ENCODE measurements around the gene COX19. TPM values are rescaled to one million over a fixed set of nuclear protein-coding genes. Genes with fewer than 3 reads are reported as not detected.
"Not testable (repeated sequence)": the region's sequence is repeated elsewhere in the genome, so short reads cannot be mapped to it uniquely, and the experiment has no call there.

Gene COX19
- total RNA-seq, 1 experiment from 2014 or later: 11.5 TPM

- DNase-seq (ENCODE audit: low read depth): no peak
Observed at GRCh38 chr7:961546-962400, 13.6 kb downstream of the COX19 start.

DNA sequence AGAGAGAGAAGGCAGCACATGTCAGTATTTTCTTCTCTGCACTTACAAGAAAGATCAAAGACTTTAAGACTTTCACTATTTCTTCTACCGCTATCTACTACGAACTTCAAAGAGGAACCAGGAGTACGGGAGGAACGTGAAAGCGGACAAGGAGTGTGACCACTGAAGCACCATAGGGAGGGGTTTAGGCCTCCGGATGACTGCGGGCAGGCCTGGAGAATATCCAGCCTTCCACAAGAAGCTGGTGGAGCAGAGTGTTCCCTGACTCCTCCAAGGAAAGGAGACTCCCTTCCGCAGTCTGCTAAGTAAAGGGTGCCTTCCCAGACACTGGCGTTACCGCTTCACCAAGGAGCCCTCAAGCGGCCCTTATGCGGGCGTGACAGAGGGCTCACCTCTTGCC lies 14.4 kb downstream of the COX19 start:
- not testable (repeated sequence) for DNase-seq (ENCODE audit: low read depth)

DNA sequence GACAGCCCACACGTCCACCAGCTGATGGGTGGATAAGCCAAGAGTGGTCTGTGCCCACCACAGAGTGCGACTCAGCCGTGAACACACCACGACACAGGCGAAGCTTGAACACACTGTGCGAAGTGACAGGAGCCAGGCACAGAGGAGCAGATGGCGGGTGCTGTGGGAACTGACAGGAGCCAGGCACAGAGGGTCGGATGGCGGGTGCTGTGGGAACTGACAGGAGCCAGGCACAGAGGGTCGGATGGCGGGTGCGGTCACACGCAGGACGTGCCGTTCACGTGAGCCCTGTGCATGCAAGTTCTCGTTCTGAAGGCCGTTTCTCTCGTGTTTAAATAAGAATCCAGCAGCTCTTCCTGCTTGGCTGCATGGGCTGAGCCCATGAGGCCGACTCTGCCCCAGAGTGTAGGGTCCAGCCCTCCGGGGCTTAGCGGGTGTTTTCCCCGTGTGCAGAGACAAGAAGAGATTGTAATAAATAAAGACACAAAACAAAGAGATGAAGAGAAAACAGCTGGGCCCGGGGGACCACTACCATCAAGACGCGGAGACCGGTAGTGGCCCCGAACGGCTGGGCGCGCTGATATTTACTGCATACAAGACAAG lies 15.0 kb downstream of the COX19 start:
- DNase-seq (ENCODE audit: low read depth): no peak

GRCh38 chr7:959740-960139 lies 15.6 kb downstream of the COX19 start:
- not testable (repeated sequence) for DNase-seq (ENCODE audit: low read depth)

DNA sequence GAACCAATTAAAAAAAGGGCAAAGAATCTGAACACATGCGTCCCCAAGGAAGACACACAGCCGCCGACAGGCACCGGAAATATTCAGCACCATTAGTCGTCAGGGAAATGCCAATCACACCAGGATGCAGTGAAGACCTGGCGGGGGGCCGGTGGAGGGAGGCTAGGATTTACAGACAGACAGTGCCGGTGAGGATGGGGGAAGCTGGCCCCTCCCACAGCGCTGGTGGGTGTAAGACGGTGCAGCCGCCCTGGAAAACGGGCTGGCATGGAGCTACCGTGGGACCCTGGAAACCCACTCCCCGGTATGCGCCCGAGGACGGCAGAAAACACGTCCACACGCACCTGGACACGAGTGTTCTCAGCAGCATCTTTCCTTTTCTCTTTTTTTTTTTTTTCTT lies 16.1 kb downstream of the COX19 start:
- no peak for DNase-seq (ENCODE audit: low read depth)

DNA sequence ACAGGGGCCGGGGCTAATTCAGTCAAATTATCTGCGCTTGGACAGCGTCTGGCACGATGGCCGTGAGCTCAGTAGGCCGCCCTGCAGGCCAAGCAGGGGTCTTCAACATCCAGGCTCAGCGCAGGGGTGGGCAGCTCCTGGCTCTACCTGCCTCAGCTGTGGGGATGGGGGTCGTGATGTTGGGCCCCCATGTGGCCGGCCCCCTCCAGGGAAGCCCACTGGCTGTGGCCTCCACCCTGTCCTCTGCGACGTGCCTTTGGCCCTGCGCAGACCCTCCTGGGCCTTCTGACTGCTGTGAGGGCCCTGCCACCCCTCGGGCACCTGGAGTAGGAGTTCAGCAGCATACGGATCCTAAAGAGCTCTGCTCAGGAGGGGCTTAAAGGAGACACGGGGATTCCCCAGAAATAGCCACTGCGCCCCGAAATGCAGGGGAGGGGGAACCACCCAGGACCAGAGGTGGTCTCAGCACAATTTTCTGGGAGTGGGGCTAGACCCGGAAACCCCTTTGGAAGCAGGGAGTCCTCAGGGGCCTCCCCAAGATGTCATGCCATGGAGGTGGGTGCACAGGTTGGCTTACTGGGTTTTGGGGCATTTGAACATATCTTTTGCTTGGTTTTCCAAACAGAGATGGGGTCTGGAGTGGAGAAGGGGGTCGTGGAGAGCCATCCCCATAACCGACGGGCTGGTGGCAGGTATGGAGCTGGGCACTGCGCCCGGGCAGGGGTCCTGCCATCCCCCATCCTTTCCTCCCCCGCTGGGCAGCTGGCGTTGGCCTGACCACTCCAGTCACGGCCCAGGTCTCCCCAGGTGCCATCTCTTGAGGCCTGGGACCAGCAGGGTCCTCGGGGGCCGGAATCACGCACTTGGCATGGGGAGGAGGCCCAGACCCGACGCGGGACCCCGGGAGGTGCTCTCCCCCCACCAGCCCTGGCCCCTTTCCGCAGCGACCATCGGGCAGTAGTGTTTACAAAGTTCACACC lies 16.8 kb downstream of the COX19 start:
- DNase-seq (ENCODE audit: low read depth): no peak

GRCh38 chr7:957418-958220 lies 17.7 kb downstream of the COX19 start:
- no peak for DNase-seq (ENCODE audit: low read depth)

DNA sequence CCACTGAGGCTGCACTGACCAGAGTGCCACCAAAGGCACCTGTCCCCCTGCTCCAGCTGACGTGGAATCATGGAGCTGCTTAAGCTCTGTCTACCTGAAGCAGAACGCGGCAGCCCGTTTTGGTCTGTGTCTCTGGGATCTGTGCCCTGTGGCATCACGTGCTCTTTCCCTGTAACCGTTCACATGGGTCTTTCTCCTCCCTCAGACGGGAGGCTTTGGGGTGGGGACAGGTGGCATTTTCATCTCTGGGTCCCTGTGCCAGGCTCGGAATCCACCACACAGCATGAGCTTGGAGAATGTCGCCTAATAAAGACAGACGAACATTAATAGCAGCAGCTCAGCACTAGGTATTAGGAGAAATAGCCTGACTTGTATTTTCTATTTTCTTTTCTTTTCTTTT lies 19.3 kb downstream of the COX19 start:
- no peak for DNase-seq (ENCODE audit: low read depth)

- DNase-seq (ENCODE audit: low read depth): peak; percentile 66
Observed at GRCh38 chr7:954330-955238, 20.8 kb downstream of the COX19 start, which contains the start of gene ADAP1. Gene ADAP1, minus strand, starts transcription at chr7:954680. Its CDS starts 203 bp downstream, at chr7:954477.

GRCh38 chr7:953547-954327 lies 21.6 kb downstream of the COX19 start:
- DNase-seq (ENCODE audit: low read depth): no peak

DNA sequence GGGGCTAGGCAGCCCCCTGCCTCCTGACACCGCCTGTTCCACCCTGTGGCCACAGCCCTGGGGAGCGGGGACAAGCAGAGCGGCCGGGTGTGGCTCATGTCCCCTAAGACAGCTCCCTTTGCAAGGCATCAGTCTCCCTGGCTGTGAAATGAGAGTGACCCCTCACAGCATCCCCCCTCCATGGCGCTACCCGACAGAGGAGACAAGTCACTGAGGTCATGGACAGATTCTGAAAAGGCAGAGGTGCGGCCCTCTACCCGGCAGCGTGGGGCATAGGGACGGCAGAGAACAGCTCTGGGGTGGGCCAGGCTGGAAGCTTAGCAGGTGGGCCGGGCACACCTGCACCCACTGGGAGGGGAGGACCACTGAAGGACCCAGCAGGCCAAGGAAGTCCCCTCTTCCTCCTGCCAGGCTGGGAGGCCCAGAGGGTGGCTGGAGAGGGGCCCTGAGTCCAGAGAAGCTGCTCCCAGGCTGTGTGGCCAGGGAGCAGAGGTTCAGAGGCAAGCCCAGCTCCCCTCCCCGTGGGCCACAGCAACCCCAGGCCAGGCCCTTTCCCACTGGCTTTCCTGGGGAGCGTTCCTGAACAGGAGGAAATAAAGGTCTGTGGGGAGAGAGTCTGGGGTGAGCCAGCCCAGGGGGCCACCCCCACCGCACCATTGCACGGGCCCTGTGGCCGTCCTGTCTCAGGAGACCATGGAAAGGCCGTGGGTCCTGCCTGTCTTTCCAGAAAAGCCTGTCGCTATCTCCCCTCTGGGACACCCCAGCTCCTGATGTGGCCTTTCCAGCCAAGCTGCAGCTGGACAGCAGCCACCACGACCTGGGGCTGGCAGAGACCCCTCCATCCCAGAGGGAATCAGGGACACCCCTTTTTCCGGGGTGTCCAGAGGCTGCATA lies 22.6 kb downstream of the COX19 start:
- no peak for DNase-seq (ENCODE audit: low read depth)

DNA sequence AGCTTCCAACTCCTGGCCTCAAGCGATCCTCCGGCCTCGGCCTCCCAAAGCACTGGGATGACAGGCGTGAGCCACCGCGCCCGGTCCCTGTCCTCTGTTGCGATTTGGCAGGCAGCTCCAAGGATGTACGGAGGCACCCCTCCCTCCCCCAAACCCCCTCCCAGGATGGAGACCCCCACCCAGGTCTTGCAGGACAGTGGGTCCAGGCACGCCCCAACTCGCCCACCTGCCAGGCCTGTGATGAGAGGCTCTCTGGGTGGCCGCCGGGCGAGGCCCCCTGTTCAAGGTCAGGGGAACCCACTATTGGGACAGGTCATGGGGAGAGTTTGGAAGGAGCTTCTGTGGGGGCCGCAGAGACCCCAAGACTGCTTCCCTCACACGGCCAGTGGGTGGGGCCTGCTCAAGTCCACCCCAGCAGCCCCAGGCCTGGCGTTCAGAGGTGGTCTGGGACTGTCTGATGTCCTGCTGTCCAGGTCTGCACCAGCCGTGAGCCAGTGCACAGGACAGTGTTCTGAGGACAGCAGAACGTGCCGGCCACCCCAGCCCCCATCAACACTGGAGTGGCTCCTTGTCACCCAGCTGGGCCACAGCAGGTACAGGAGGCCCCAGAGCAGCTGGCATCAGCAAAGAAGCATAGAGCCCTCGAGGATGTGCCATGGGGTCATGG lies 23.3 kb downstream of the COX19 start:
- DNase-seq (ENCODE audit: low read depth): no peak

DNA sequence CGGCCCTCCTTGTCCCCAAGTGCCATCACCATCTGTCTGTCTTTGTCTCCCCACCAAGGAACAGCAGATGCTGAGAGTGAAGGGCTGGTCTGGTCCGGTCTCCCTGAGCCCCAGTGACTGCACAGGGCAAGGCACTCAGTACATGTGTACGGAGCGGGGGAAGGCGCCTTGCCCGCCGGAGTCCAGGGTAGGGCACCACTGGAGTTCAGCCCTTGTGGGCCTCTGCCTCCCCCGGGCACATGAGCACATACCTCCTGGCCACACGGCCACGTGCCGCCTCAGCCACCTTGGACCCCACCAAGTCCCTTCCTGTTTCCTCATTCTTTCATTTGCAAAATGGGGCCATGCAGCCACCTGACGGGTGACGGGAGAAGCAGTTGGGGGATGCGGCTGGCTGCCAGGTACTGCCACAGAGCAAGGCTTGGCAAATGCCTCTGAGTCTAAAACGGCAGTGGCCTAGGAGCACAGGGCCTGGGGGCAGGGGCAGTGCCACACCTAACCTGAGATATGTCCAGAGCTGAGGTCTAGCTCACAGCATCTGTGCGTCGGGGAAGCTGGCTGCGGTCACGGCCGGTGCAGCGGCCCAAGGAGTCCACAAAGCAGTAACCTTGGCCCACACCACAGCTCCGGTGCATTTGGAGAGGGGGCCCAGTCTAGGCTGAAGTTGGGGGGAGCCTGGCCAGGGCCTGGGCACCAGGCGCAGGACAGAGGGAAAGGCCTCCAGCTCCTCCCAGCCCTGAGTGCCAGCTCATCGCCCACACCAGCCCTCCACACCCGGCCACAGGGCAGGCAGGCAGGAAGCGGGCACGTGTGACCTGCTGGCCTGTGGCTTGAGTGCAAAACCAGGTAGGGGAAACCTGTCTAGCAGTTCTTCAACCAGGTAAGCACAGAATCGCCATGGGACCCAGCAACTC lies 26.1 kb downstream of the COX19 start:
- DNase-seq (ENCODE audit: low read depth): no peak

DNA sequence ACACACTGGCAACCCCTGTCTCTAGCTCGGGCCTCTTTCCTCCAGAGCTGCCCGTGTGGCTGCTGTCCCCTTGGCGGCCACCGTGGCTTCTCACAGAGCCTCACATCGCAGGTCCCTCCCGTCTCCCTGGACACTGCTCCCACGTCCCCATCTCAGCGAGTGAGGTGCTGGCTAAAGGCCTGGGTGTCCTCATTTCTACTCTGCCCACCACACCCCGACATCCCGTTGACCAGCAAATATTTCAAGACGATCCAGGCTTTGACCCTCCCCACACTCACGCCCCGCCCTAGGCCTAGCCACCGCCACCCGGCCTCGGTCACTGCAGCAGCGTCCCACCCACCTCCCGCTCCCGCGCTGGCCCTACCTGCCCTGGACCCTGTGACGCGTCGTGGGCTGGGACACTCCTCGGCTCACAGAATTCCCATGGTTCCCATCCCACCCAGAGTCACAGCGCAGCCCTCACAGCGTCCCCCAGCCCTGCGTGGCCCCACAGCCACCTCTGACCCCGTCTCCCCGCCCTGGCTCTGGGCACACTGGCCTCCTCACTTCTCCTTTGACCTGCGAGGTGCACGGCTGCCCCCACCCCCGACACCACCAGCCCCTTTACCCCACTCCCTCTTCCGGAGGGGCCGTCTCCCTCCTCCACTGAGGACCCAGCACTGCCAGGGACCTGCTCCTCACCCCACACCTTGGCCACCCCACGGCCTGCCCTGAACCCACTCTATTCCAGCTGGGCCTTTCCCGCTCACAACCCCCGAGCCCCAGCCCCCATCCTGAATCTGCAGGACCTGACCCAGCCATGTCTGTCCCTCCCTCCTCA lies 27.7 kb downstream of the COX19 start:
- no peak for DNase-seq (ENCODE audit: low read depth)

DNA sequence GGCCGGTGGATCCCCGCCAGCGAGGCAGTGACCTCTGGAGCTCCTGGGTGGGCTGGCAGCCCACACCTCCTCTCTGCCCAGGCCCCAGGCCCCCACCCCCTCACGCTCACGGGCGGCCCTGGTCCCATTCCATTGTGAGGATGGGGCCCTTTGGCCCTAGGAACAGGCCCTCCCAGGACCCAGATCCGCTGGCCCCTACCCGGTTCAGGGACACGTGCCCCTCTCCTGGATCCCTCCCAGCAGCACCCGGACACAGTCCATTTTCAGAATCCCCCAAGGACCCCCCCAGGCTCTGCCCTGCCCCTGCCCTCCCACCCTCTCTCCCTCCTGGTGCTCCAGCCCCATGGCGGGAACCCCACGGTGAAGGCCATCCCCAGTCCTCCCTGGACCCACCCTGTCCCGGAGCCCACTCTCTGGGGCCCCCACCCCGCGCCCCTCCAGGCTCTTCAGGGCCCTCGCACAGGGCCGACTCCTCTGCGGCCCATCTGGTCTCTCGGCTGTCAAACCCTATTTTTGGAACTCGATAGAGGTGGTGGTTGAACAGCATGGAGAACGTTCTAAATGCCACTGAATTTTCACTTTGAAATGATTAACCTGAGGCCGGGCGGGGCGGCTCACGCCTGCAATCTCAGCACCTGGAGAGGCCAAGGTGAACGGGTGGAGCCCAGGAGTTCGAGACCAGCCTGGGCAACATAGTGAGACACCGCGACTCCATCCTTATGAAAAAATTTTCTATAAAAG lies 28.9 kb downstream of the COX19 start:
- no peak for DNase-seq (ENCODE audit: low read depth)
